Measurements from ENCODE around the gene ZBTB7C. TPM values are rescaled to one million over a fixed set of nuclear protein-coding genes. Genes with fewer than 3 reads are reported as not detected.

Gene ZBTB7C
- total RNA-seq, 2 donors from 2014 or later = 1.3 to 2.3 TPM

DNA sequence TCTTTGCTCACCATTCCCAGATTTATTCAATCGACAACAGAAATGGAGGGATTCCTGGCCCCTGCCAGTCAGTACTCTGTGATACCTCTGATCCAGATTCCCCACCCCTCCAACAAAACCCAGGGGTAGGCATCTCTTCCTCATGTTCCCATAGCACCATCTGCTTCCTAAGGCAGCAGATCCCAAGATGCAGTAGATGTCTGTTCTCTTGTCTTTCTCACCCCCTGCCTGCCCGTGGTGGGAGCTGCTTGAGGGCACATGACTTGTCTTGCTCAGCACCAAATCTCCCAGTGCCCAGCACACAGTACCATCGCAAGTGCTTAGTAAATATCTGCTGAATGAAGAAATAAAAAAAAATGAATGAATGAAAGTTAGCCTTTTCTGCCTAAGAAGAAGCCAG, 98.2 kb downstream of the ZBTB7C start:
- WGBS, 2 donors = 79 to 87% methylated on average over 3 of the region's 3 CpGs
- ATAC-seq (no peak), DNase-seq (no peak)
- Histone ChIP-seq H3K27ac (no peak overlapping the region), H3K4me3 (no peak overlapping the region), H3K4me1 (no peaks in the 10 kb centered on the region), H3K36me3 (replicated peaks in 1 of 2; ENCODE audit: insufficient read depth in 1 of 2, low read depth in 2 of 2) (no peaks in the 10 kb centered on the region), H3K27me3 (no peaks in the 10 kb centered on the region), H3K9me3 (no peaks in the 10 kb centered on the region)
- TF ChIP-seq, protein P1, sequence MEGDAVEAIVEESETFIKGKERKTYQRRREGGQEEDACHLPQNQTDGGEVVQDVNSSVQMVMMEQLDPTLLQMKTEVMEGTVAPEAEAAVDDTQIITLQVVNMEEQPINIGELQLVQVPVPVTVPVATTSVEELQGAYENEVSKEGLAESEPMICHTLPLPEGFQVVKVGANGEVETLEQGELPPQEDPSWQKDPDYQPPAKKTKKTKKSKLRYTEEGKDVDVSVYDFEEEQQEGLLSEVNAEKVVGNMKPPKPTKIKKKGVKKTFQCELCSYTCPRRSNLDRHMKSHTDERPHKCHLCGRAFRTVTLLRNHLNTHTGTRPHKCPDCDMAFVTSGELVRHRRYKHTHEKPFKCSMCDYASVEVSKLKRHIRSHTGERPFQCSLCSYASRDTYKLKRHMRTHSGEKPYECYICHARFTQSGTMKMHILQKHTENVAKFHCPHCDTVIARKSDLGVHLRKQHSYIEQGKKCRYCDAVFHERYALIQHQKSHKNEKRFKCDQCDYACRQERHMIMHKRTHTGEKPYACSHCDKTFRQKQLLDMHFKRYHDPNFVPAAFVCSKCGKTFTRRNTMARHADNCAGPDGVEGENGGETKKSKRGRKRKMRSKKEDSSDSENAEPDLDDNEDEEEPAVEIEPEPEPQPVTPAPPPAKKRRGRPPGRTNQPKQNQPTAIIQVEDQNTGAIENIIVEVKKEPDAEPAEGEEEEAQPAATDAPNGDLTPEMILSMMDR (IDR thresholded peaks at IDR 0.05) = no peak
- no peak for TF ChIP-seq POLR2A (IDR thresholded peaks at IDR 0.05)
- intact Hi-C loops (cut with DNase I) = no loop called here

DNA sequence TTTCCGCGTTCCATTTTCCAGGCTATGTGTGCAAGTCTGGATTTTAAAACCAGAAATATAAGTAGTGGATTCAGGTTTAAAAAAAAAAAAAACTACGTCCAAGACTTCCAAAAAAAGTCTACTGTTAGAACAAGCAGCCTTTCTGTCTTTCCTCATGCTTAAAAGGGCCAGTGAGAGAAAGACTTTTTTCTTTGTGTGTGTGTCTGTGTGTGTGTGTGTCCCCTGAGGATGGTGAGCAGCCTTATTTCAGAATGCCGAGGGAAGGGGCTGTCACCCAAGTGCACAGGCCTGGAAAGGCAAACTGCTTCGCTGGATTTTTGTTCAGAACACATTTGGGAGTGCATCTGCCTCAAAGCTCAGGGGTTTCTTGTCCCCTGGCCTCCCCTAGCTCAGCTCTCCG, 98.8 kb downstream of the ZBTB7C start:
- Histone ChIP-seq H3K27me3 (no peaks in the 10 kb centered on the region), H3K4me1 (no peaks in the 10 kb centered on the region), H3K27ac (no peak overlapping the region), H3K9me3 (no peaks in the 10 kb centered on the region), H3K4me3 (no peak overlapping the region), H3K36me3 (replicated peaks in 1 of 2; ENCODE audit: insufficient read depth in 1 of 2, low read depth in 2 of 2) (no peaks in the 10 kb centered on the region)
- no peak for DNase-seq
- no peak for TF ChIP-seq POLR2A (IDR thresholded peaks at IDR 0.05)
- TF ChIP-seq, protein P1 (IDR thresholded peaks at IDR 0.05) = no peak
- intact Hi-C loops (cut with DNase I) = no loop called here
- WGBS, 2 donors = 77 to 85% methylated on average over 6 of the region's 6 CpGs
- ATAC-seq = no peak

DNA sequence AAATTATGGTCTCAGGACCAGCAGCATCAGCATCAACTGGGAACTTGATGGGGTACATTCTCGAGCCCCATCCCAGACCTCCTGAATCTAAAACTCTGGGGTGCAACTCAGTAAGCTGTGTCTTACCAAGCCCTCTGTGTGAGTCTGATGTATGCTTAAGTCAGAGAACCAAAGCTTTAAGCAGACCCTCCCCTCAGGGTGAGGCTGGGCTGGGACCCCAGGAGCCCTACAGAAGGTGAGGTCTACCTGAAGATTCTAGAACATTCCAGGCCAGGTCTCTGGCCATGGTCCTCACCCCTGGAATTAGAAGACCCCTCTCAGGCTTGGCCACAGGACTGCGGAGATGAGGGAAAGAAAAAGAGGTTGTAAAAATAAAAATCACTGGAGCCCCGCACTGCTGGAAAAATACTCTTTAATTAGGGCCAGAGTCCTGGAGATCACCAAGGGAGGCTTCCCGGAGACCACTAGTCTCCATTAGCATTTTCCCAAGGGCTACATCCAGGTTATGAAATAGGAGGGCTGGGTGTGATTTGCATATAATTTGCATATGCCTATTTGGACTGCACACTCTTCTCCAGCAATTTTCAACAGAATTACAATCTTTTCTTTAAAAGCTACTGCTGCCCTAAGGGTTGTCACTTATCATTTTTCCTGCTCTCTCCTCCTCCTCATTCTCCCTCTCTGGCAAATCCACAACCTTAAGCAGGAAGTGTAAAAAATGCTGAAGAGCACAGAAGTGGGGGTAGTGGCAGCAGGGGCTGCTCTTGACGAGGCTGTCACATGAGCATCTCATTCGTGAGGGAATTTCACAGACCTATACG, 100.2 kb downstream of the ZBTB7C start:
- Histone ChIP-seq H3K36me3 (replicated peaks in 1 of 2; ENCODE audit: insufficient read depth in 1 of 2, low read depth in 2 of 2) (no peaks in the 10 kb centered on the region), H3K4me3 (no peak overlapping the region), H3K9me3 (no peaks in the 10 kb centered on the region), H3K27ac (no peak overlapping the region), H3K4me1 (no peaks in the 10 kb centered on the region), H3K27me3 (no peaks in the 10 kb centered on the region)
- intact Hi-C loops (cut with DNase I) = no loop called here
- 86 to 90% methylated on average over 7 of the region's 7 CpGs for WGBS, 2 donors
- no peak for TF ChIP-seq POLR2A (IDR thresholded peaks at IDR 0.05)
- TF ChIP-seq, protein P1 (IDR thresholded peaks at IDR 0.05) = no peak
- no peak for DNase-seq
- ATAC-seq = no peak

- 51 to 58% methylated on average over 3 of the region's 3 CpGs for WGBS, 2 donors
- no peak overlapping the region for H3K4me3 ChIP-seq
- peak in 2 of 4 donors; percentile 8 to 11 for DNase-seq
- no peaks in the 10 kb centered on the region for H3K9me3 ChIP-seq
- intact Hi-C loops (cut with DNase I) = no loop called here
- no peaks in the 10 kb centered on the region for H3K27me3 ChIP-seq
- no peaks in the 10 kb centered on the region for H3K4me1 ChIP-seq
- TF ChIP-seq, protein P1 (IDR thresholded peaks at IDR 0.05) = no peak
- no peak for TF ChIP-seq POLR2A (IDR thresholded peaks at IDR 0.05)
- H3K27ac ChIP-seq = no peak overlapping the region
- no peak for ATAC-seq
- no peaks in the 10 kb centered on the region for H3K36me3 ChIP-seq (replicated peaks in 1 of 2; ENCODE audit: insufficient read depth in 1 of 2, low read depth in 2 of 2)
Observed at GRCh38 chr18:48308027-48308635, 101.1 kb downstream of the ZBTB7C start.

Measured in body of pancreas (tissue), 4 donors.